Measurements from ENCODE around the gene IQSEC2.

Gene IQSEC2

DNA sequence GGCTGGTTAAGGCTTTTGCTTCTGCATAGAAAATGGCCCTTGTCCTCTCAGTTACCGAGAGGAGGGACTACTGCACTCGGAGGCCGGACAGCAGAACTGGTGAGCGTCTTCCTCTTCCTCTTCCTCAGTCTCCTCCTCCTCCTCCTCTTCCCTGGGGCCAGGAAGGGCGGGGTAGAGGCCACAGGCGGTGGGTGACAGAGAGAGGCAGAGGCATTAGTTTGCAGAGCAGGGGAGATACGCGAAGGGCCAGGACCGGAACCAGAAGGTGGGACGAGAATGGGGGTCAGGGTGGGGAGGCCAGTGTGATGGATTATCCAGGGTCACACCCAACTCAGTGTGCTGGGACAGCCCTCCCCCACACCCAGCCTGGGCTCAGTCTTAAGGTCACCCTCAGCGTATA is 14.5 kb downstream of the IQSEC2 start:
- no peak for DNase-seq

DNA sequence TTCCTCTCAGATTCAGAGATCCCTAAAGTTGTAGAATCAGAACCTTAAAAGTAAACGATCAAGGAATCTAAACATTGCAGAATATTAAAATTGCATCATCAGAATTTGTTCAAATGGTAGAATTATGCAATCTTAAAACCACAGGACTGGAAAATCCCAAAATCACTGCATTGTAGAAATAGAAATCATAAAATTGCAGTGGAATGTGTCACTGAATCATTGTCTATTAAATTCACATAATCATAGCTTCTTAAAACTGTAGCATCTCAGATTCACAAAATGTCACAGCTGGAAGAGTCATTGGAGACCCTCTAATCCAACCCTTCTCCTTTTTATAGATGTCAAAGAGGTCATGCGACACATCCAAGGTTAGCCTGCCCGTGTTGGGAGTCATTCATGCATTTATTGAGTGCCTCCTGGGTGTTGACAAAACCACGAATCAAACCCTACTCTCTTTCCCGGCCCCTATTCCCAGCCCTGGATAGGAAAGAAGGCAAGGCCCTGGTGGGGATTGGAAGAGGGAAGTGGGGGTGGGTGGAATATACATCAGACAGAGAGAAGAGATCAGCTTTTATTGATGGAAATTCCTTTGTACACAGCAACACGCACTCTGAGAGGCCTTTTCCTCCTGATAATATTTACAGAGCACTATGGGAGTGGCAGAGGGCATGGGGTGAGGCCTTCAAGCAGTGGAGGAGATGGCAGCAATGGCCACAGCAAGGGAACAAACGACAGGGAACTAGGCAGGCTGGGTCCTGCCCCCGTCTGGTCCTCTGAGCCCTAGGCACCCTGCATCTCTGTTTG is 15.4 kb downstream of the IQSEC2 start:
- peak; percentile 73 for DNase-seq

DNA sequence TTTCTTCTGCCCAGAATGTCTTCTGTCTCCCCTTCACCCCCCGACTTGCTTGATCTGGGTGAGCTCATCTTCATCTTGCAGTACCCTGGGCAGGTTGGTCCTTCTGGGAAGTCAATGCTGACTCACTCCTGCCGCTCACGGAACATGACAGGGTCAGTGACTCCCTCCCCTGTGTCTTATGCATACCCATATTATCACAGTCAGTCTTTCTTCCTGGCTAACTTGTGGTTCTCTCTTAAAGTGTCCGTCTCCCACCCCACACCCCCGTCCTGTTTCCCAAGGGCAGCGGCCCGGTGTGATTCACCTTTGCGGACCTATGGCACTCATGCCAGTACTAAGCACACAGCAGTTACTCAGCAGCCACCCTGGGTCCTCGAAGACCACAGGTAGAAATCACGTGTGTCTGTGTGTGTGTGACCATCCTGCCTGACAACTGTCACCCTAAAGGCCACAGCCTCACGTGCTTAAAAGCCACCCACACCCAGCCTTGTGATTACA is 17.7 kb downstream of the IQSEC2 start:
- peak; percentile 79 for DNase-seq

DNA sequence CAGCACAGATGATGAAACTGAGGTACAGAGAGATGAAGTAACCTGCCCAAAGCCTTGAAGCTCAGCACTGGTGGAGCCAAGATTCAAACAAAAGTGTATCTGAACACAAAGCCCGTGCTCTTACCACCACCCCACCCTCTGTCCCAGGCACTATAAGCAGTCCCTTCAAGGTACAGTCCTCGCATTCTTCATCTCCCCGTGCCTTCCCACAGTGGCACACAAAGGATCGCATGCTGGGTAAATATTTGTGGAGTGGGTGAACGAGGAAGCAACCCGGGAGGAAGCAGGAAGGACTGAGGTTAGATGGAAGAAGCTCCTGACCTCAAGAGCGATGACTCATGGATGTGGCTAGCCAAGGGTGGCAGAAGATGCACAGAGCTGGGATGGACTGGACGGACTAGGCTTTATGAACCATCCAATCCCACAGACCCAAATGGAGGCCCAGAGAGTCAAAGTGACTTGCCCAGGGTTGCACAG is 18.4 kb downstream of the IQSEC2 start:
- peak; percentile 83 for DNase-seq

DNA sequence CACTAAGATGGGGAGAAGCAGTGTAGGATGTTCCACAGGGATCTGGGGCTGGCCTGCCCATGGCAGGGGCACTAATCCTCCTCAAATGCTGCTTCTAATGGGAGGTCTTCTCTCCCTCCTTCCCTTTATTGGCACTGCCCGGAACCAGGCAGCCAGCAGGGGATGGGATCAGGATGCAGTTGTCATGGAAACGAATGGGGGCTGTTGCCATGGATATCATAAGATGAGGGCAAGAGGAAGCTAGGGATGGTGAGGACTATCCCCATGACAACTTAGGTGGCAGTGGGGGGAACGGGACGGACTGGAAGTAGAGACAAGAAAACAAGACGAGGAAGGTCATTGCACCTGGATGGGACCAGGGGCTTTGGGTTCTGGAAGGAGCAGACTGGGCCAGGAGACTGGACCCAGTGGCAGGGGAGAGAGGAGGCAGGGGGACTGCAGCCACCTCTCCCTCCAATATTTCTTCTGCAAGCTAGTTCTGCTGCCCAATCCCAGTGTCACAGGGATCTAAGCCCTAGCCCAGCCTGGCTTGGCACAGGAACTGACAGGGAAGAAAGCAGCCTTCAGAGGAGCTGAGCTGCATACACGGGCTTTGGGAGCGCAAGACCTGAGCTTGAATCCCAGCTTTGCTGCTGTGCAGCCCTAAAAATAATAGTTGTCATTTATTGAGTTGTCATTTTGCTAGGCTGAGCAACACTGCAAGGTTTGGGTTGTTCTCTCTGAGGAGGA is 19.0 kb downstream of the IQSEC2 start:
- no peak for DNase-seq

DNA sequence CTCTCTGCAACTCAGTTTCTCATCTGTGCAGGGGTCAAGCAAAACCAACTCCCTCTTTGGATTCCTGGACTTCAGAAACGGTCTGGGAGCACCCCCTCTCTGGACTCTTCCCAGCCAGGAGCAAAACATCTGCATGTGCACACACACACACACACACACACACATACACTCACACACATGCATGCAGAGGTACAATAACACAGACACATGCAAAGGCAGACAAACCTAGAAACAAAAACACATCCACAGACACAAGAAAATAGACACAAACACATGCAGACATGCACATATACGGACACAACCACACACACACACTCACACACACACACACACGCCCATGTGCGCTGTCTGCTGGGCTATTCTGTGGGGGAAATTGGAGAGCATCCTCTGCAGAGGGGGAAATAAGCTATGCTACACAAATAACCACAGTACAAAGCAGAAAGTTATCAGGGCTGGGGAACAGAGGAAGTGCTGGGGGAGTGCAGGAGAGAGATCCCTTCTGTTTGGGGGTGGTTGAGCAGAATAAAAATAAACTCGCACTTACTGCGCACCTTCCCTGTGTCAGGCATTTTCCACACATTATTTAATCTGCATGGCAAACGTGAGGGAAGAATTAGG is 19.9 kb downstream of the IQSEC2 start:
- no peak for DNase-seq

DNA sequence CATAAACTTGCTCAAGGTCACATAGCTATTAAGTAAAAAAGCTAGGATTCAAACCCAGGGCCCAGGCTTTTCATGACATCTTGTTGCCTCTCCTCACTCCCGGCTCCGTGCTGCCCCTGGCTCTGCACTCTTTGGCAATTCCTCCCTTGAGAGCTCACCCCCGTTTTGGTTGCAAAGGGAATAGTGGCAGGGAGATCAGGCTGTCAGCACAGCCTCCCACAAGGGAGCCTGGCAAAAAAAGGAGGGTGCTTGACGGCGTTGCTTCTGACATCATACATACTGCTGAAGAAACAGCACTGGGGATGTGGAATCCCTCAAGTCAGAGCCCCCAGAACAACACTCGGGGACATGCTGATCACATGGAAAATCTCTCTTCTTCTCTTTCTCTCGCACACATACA is 20.5 kb downstream of the IQSEC2 start:
- no peak for DNase-seq

DNA sequence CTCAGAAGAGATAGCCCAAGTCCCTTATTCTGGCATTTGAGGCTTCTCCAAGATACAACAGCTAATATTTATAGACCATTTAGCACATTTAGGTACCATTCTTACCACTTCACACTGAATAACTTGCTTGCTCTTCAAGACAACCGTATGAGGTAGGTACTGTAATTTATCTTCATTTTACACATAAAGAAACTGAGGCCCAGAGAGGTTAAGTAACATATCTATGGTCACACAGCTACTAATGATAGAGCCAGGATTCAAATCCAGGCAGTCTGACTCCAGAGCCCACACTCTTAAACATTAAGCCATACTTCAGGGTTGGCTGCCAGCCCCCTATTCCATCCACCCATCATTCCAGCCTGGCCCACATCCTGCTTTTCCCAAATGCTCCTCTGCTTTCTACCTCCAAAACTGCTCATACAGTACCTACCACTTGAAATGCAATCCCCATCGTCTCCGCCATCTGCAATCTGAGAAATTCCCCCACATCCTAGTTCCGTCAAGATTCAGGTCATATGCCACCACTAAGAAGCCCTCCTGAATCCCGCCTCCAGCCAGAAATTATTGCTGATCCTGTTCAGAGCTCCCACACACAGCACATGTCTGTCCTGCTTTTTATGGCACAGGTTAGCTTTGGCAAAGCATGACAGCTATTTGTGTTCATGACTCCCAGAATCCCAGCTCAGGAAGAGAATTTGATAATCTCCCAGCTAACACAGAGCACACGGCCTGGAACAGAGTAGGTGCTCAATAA is 23.5 kb downstream of the IQSEC2 start:
- no peak for DNase-seq

DNA sequence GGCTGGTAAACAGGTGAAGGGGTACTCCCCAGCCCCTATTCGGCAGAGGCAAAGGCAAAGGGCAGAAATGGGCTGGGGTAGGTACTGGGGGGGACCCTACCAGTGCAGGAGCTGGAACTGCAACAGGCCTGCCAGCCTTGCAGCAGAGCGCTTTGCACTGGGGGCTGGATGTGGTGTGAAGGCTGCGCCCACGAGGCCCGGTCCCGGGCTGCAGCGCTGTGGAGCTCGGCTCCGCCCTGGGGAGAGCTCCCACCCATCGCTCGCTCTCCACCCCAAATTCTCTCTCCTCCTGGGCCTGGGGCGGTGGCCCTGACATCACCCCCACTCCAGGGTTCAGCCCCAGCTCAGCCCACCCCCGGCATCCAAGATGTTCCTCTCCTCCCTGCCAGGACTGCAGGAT is 24.2 kb downstream of the IQSEC2 start:
- DNase-seq = no peak

DNA sequence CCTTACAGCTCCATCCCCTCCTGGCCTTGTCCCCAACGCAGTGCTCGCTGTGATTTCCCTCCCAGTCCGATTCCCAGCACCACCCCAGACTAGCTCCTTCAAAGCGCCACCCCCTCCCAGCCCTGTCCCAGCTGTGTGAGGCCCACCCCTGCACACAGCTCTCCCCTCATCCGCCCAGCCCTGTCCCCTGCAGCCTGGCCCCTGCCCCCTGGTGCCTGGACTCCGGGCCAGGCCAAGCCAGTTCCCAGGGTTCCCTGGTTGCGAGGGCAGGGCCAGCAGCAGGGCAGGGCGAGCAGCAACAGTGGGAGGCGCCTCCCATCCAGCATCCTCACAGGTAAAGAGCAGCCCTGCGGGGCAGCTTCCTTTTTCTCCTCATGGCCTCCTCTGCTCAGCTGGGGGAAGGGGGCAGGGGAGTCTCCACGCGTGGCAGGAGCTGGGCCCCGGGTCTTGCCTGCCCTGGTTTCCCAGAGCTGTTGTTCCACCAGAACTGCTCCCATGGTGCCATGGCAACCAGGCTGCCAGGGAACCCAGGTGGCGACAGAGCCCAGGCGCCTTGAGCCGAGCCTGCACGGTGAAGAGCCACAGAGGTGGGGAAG is 24.8 kb downstream of the IQSEC2 start:
- no peak for DNase-seq

DNA sequence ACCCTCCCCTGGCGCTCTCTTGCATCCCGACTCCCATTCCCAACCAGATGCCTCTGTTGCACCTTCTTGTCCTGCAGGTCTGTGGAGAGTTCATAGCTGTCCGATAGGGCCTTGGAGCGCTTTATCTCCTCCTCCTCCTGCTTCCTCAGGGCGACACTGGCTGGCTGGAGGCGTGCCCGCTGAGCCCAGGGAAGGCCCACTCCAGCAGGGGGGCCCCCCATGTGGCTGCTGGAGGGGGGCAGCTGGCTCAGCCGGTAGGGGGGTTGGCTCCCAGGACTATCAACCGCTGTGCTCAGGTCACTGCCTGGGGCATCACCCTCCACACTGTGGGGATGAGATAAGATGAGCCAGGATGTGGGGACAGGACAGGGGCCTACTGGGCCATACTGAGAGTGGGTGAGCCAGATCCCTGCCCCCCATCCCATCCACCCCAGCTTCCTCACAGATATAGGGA is 25.6 kb downstream of the IQSEC2 start:
- no peak for DNase-seq

DNA sequence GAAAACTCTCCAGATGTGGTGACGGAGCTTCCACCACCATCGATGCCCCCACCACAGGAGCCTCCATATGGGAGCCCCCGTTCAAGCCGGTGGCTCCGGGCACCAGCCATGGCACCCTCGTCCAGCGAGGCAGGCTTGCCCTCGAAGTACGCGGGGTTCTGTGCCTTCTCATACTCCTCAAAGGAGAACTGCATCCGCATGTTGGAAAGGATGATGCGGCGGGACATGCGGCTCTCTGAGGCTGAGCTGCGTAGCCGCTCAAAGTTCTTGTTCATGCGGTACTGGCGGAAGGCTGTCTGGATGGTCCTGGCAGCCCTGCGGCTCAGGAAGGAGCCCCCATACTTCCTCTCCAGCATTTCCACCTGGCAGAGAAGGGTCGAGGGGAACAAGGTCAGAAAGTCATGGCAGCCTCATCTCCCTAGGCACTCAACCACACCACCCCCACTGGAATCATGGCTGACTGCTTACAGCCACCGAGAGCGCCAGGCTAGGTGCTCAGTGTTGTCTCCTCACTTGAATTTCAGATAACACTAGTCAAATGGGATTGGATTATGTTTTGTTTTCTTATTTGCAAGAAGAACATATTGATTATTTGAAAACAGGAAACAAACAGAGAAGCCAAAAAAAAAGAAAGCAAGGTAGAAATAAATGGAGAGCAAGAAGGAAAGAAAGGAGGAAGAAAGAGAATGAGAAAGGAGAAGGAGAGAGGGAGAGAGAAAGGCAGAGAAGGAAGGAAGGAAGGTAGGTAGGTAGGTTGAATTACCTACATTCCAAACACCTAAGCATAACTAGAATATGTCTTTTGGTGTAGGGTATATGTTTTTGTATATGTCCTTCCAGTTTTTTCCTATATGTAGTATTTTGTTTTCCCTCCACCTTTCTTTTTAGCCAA is 26.6 kb downstream of the IQSEC2 start:
- no peak for DNase-seq

DNA sequence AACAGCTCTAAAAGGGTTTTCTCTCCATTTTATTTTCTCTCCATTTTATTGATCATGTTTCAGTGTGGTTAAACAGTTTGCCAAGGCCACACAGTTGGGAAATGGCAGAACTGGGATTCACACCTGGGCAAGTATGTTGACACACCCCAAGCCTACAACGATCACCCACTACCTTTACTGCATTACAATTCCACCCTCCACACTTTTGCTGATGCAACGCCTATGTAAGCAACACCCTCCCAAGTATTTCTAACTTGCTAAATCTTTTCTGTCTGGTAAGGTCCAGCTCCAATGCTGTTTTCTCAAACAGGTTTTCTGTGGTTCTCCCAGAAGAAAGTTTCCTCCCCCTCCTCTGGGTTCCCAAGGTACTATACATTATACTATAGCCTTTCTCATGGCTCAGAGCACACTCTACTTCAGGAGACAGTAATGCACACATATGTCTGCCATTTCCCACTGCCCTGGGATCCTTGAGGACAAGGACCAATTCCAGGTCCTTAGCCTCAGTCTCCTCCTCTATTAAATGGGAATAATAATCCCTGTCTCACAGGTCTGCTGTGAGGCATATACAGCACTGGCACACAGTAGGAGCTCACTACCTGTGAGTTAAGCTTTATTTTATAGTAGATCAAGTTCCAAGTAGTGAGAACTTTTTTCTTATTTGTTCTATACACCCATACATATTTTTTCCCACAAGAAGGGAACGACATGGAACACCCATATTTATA is 27.9 kb downstream of the IQSEC2 start:
- DNase-seq = no peak

DNA sequence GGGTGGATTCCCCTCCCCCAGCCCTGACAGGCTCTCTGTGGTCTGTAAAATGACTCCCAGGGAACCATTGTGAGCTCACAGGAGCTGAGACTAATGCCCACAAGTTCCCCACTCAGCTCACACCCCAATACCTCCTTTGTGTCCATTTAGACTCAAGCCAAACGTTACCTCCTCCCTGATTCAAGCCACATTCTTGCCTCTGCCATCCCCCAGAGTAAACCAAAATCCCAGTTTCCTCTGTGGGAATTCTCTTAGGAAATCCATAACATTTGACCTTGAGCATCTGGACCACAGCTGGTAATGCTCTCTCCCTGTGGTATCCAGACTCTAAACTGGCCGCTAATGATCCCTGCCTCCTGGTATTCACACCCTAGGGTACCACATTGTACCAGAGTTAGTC is 30.1 kb downstream of the IQSEC2 start:
- peak; percentile 22 for DNase-seq

DNA sequence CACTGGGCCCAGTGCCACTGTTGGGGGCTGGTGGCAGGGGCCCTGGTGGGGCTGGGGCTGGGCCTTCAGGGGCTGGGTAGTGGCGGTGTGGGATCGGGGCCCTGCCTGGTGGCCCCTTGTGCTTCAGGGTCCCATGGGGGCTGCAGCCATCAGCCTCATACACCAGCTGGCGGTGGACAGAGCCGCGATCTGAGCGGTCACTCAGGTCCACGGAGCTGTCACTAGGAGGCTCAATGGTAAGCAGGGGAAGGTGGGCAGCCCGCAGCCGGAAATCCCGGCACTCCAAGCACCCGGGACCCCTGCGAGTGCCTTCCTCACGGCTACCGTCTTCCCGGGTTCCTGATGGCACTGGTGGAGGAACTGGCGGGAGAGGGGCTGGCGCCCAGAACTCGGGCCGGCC is 30.8 kb downstream of the IQSEC2 start:
- no peak for DNase-seq

DNA sequence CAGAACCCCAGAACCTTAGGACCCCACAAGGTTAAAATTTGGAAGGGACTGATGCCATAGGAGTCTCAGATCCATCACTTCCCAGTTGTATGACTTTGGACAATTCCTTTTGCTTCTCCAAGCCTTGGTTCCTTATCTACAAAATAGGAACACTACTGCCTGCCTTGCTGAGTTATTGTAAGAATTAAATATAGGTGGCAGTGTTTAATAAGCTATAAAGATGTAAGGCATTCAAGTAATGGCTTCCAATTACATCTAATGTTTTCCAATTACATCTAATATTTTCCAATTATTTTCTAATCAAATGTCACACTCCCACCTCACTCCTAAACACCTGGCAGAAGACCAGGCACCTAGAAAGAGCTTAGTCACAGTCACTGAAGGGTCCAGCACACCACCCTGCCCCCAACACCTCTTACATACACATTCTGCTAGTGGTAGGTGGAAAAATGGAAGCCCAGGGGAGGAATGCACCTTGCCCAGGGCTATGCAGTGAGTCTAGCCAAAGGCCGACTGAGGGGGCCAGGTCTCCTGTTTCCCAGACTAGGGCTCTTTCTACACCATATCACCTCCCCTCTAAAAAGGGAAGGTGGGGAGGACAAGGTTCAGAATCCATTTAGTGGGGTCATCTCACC is 31.9 kb downstream of the IQSEC2 start:
- DNase-seq = no peak

DNA sequence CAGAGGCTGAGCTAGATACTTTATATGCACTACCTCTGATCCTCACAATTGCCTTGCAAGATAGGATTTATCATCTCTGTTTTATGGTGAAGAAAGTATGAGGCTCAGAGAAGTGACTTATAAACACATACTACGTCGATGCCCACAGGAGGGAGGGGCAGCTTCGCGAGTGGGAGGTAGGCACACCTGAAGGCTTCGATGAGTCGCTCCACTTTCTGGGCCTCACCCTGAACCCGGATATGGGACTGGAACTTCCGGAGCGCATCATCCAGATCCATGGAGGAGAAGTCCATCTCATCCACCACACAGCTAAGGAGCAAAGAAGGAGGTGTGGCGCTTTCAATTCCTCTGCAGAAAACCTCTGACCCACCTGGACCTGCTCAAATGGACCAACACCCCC is 33.5 kb downstream of the IQSEC2 start:
- no peak for DNase-seq

DNA sequence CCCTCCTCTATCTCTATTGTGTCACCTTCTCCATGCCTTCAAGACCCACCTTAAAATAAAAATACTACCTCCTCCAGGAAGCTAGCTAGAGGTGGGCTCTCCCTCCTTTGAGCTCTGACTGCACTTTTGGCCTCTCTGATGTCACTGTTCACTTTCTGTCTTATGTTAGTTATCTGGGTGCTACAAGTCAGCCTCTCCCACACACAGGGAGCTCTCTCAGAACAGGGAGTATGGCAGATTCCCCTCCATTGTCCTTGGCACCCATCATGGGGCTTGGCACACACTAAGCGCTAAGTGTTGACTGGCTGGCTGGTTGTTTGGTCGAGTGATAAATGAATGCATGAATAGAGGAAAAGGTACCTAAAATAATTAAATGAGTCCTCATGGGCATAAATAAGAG is 35.2 kb downstream of the IQSEC2 start:
- DNase-seq = no peak

DNA sequence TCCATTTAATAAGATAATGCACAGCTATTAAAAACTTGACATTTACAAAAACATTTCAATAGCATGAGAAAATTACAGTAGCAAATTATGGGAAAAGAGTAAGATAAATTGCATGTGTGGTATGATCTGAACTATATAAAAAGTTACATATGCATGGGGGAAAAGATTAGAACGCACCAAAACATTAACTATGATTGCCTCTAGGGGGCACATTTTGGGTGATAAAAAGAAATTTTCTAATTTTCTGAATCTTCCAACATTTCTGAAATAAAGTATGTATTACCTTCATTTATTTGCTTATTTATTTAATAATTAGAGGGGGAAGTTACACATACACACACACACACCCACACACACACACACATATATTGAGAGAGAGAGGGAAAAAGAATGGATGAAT is 36.8 kb downstream of the IQSEC2 start:
- DNase-seq = no peak

DNA sequence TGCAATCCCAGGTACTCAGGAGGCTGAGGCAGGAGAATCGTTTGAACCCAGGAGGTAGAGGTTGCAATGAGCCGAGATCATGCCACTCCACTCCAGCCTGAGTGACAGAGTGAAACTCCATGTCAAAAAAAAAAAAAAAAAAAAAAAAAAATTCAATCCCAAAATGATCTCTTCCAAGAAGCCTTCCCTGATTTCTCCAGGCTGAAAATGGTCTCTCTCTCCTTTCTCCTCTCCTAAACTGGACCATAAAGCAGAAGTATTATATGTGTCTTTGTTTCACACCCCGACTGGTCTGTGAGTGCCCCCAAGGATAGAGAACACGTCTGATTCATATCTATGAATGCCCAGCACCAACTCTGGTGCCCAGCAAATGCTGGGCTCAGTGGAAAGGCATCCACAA is 39.1 kb downstream of the IQSEC2 start:
- no peak for DNase-seq

All from EL (cell line).